ENCODE data around the gene LTF.

- TF ChIP-seq CTCF (IDR thresholded peaks at IDR 0.05; ENCODE audit: insufficient read depth, low read depth, low read length) (no peak), EZH2 (IDR thresholded peaks at IDR 0.05; ENCODE audit: insufficient read depth, low read length) (no peak)
These were observed 26.7 kb upstream of the LTF start for GRCh38 chr3:46491089-46492070.

Measured in astrocyte (in vitro differentiated cells and primary cell).